Fibroblast of skin of right biceps (primary cell): ENCODE measurements around the gene ABLIM2.

Source experiments
- DNase-seq: peaks from one replicate; pipeline ENCODE4 v3.0.0-alpha.2; 2013

The ABLIM2 gene

GRCh38 chr4:8135666-8136065 is 22.9 kb downstream of the ABLIM2 start:
- no peak for DNase-seq

GRCh38 chr4:8133897-8134563 is 24.6 kb downstream of the ABLIM2 start:
- no peak for DNase-seq

- no peak for DNase-seq
Measured at GRCh38 chr4:8132947-8133705, 25.5 kb downstream of the ABLIM2 start.

DNA sequence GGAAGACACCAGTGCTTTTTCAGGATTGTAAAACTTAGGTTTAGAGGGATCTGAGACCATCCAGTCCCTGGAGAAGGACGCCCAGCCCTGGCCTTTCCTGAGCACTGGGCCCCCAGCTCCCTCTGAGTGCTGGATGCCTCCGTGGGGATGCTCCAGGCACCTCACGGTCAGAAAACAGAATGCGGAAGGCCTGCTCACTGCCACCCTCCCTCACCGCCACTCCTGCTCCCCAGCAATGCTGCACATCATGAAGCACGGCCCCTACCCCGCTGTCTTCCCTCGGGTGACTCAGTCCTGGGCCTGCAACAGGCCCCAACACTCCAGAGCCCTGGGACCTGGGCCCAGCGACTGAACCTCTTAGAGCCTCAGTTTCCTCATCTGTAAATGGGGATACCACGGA is 26.2 kb downstream of the ABLIM2 start:
- no peak for DNase-seq

- DNase-seq, result no peak
Measured at GRCh38 chr4:8131826-8132225, 26.8 kb downstream of the ABLIM2 start.

DNA sequence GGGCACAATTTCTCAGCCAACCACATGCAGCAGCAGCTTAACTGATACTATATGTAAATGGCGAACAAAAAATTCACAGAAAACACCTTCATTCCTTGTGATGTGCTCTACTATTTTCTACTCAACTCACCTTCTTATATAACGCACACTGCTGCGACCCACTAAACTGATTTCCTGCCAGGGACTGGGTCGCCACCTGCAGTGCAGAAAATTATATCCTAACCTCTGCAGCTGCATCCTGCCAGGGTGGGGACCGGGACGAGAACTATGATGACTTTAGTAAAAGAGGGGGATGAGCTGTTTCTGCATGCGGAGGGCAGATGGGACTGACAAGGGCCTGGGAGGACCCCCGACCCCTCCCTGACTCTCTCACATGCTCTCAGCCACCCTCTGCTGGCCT is 27.4 kb downstream of the ABLIM2 start:
- DNase-seq, result no peak

DNA sequence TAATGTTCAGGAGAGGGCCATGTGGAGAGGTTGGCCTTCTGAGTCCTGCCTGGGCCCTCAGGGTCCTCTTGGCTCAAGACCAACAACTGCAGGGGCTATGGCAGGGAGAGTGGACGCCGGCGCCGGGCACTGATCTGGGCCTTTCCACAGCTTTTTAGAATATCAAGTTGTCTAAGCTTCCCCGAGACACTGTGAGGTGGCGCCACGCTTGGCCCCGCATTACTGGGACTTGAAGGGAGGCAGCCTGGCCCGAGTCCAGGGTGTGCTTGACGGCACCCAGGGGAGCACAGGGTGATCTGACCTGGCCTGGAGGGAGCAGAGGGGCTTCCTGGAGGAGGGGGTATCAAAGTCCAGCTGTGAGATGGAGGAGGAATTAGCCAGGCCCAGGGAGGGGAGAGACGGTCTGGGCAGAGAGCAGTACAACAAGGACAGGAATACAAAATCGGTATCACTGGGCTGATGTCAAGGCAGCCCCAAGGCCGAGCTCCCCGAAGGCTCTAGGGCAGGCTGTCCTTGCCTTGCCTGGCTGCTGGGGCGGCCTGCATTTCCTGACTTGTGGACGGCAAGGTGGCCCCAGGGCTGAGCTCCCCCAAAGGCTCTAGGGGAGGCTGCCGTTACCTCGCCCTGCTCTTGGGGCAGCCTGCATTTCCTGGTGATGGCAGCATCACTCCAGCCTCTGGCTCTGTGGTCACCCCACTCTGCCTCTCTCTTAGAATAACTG is 28.1 kb downstream of the ABLIM2 start:
- no peak for DNase-seq

GRCh38 chr4:8129785-8130184 is 28.8 kb downstream of the ABLIM2 start:
- DNase-seq, result no peak

DNA sequence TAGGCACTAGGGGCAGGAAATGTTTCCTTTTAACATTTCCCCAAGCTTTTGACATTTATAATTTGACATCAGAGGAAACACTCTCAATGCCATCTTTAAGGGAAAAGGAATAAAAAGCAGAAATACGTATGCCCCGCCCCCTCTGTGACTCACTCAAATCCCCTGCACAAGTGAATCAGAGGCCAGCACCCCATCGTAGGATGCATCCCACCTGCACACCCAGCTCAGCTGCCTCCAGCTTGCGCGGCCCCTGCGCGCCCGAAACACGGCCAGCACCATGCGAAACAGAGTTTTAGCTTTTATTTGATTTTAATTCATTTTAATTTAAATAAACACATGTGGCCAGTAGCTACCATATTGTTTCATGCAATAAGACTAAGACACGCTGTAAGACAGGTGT is 29.5 kb downstream of the ABLIM2 start:
- DNase-seq, result no peak

DNA sequence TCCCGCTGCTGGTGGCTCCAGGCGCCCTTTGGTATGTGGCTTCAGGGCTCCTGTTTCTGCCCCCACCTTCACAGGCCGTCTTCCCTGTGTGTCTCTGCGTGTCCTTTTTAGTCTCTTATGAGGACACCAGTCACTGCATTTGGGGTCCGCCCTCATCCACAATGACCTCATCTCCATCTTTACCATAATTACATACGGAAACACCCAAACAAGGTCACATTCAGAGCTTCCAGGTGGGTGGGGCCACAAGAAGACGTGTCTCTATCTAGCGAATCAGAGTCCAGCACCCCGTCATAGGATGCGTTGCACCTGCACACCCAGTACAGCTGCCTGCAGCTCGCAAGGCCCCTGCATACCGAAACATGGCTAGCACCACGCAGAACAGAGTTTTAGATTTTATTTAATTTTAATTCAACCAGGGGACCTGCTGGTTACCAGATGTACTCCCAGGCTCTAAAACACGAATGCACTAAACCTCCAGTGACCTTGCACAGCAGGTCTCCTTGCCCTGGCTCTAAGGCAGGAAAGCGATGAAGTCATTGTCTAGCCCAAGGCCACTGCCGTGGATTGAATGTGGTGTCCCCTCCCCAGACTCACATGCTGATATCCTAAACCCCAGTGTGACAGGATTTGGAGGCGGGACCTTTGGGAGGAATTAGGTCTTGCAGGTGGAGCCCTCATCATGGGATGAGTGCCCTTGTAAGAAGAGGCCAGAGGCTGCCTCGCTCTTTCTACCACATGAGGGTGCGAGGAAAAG is 30.3 kb downstream of the ABLIM2 start:
- no peak for DNase-seq

GRCh38 chr4:8127051-8127826 is 31.4 kb downstream of the ABLIM2 start:
- DNase-seq, result no peak

GRCh38 chr4:8126523-8126922 is 32.1 kb downstream of the ABLIM2 start:
- no peak for DNase-seq

DNA sequence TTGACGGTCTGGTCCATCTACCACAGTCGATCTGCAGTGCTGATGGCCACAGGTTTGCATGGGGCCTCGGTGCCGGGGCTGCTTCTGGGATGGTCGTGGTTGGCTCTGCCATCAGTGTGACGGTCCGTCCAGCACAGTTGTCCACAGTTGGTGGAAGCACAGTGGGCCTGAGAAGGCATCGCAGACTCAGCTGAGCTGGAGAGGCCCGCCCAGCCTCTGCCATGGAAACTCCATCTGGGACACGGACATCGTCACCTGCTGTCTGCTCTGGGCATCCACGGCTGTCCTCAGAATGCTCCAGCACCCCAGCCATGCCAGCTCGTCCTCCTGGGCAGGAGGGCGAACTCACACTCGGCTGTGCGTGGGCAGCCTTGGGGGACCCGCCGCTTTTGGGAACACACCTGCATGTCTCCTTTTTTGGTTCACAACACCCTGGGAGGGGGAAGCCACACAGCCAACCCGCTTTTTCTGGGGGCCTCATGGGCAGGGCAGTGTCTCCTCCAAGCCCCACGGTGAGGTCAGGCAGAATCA is 33.0 kb downstream of the ABLIM2 start:
- DNase-seq, result no peak

DNA sequence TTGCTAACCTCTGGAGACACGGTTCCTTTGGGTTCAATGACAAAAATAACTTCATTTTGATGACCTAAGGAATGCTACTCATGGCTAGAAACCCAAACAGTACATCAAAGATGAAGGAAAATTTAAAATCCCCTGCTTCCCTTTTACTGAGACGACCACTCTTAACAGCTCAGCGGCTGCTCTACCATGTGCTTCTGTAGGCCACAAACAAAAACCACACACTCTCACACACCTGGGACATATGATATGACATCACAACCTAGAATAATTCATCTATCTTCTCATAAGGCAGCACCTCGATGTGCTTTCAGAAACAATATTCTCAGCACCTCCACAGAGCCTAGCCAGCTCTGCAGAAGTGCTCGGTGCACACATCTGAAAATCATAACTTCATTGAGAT is 34.7 kb downstream of the ABLIM2 start:
- no peak for DNase-seq

GRCh38 chr4:8123389-8123788 is 35.2 kb downstream of the ABLIM2 start:
- peak; percentile 43 for DNase-seq

DNA sequence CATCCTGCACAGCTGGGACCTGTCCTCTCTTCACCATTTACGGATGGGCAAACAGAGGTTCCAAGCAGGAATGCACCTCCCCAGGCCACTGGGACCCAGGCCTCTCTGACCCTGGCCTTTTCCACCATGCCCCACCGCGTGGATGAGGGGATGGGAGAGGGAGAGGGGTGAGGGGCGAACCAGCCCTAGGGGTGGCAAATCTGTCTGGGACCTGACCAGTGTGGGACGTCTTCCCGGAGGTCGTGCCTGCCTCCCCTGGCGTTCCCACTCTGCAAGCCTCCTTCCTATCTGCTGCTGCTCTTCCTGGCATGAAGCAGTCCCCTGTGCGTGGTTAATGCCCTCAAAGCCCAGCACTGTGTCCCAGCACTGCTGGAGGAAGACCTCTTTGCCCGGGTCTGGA is 35.9 kb downstream of the ABLIM2 start:
- no peak for DNase-seq

DNA sequence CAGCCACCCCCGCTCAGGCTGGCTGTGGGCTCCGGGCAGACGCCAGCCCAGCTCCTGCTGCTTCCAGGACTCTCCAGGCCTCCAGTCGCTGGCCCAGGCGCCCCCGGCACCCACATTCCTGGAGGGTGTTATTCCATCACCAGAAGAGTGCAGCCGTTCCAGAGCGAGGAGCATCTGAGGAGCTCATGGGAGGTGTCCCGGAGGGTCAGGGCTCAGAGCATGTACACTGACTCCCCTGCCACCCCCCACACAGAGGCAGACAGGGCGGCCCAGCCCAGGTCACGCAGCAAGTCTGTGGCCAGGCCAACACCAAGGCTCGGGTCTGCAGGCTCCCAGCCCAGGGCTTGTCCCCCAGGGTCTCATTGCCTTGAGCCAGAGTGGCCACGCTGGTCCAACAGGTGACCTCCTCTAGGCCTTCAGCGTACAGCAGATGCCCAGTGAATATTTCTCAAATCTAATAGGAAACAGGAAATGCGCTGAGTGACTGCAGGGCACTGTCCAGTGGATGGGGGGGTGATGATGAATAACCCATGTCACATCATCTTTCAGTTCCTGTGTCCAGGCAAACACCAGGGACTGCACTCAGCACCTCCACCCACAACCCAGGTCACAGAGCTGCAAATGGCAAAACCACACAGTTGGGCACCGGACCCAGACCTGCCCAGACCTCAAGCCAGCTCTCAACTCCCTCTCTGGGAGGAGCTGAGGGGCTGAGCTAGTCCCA is 37.2 kb downstream of the ABLIM2 start:
- DNase-seq, result no peak

DNA sequence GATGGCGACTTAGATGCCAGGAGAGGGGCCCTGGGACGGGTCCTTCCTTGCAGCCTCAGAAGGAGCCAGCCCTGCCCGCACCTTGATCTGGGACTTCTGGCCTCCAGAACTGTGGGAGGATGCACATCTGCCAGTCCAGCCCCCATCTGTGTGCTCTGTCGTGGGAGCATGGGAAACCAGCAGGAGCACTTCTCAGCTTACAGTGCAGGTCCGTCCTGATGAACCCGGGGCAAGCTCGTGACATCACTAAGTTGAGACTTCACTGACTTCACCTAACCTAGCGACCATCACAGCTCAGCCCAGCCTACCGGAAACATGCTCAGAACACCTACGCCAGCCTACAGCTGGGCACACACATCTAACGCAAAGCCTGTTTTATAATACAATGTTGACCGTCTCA is 38.1 kb downstream of the ABLIM2 start:
- no peak for DNase-seq

DNA sequence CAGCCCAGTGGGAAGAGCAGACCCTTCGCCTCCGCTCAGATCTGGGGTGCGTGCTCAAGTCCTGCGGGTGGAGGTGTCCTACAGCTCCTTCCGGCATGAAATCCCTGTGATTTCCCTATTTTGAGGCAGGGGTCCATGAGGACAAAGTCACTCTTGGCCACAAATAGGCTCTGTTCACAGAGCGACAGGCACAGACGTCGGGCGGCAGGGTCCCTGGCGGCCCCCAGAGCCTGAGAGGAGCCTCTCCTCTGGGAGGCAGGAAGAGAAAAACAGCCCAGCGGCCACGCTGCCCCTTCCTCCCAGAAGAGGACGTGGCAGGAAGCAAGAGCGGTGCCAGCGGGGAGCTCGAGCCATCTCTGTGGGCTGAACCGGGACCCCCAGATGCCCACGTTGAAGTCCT is 38.7 kb downstream of the ABLIM2 start:
- no peak for DNase-seq

GRCh38 chr4:8118531-8118930 is 40.1 kb downstream of the ABLIM2 start:
- no peak for DNase-seq

- no peak for DNase-seq
Measured at GRCh38 chr4:8118035-8118434, 40.6 kb downstream of the ABLIM2 start.

DNA sequence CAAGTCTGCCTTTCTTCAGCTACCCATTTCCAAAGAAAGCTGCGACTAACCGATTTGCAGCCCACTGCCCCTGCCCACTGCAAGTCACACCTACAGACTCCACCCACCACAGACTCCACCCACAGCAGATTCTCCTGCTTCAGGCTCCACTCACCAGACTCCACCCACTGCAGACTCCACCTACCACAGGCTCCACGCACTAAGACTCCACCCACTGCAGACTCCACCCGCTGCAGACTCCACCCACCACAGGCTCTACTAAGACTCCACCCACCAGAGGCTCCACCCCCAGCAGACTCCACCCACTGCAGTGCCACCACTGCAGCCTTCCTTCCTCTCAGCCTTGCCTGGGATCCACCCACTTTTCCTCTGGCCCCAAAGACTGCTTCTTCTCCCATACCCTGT is 41.3 kb downstream of the ABLIM2 start:
- DNase-seq, result peak; percentile 15
